H9 (cell line): Measurements from ENCODE around the gene ATP2B2. TPM values are rescaled to one million over a fixed set of nuclear protein-coding genes. Genes with fewer than 3 reads are reported as not detected.
A peak's percentile ranks its signal among the peaks of the same experiment; 100 is the strongest.

Experiments
- DNase-seq: peaks from one replicate; pipeline ENCODE4 v3.0.0-alpha.2; 2017
- H2AFZ ChIP-seq: one replicate; pipeline ENCODE4 v1.6.1; 2013; ENCODE audit warnings: mild to moderate bottlenecking, low read length, control low read depth, moderate library complexity
- H2AK5ac ChIP-seq: 2 replicates; pipeline ENCODE4 v1.6.1; 2013; ENCODE audit warnings: low read length, control low read depth, mixed read lengths; ENCODE audit not compliant: insufficient read length
- H2BK120ac ChIP-seq: one replicate; pipeline ENCODE4 v1.6.1; 2013; ENCODE audit warnings: low read depth, mild to moderate bottlenecking, low read length, control low read depth, inconsistent platforms; ENCODE audit not compliant: poor library complexity, severe bottlenecking
- H2BK12ac ChIP-seq: 2 replicates; pipeline ENCODE4 v1.6.1; 2013; ENCODE audit warnings: low read length, control low read depth, mixed read lengths, low read depth; ENCODE audit not compliant: insufficient read length
- H2BK15ac ChIP-seq: 2 replicates; pipeline ENCODE4 v1.6.1; 2013; ENCODE audit warnings: low read depth, low read length, control low read depth
- H2BK20ac ChIP-seq: one replicate; pipeline ENCODE4 v1.6.1; 2013; ENCODE audit warnings: low read depth, mild to moderate bottlenecking, low read length, control low read depth, inconsistent platforms; ENCODE audit not compliant: poor library complexity, severe bottlenecking
- H2BK5ac ChIP-seq: 2 replicates; pipeline ENCODE4 v1.6.1; 2013; ENCODE audit warnings: low read length, control low read depth, mixed read lengths; ENCODE audit not compliant: insufficient read length
- H3K14ac ChIP-seq: 2 replicates; pipeline ENCODE4 v1.6.1; 2013; ENCODE audit warnings: low read length, control low read depth; ENCODE audit not compliant: insufficient read depth
- H3K18ac ChIP-seq: 2 replicates; pipeline ENCODE4 v1.6.1; 2013; ENCODE audit warnings: low read depth, mild to moderate bottlenecking, mixed read lengths, low read length, control low read depth; ENCODE audit not compliant: insufficient read length
- H3K23ac ChIP-seq: 2 replicates; pipeline ENCODE4 v1.6.1; 2013; ENCODE audit warnings: low read length, control low read depth, mixed read lengths, low read depth; ENCODE audit not compliant: insufficient read length
- H3K23me2 ChIP-seq: 2 replicates; pipeline ENCODE4 v1.6.1; 2013; ENCODE audit warnings: low read depth, mild to moderate bottlenecking, mixed read lengths, low read length, control low read depth; ENCODE audit not compliant: insufficient read length, poor library complexity, severe bottlenecking
- H3K27ac ChIP-seq: 2 replicates; pipeline ENCODE4 v1.5.1; 2013; ENCODE audit warnings: low read length, control low read depth, mixed read lengths, low read depth; ENCODE audit not compliant: insufficient read length
- H3K27me3 ChIP-seq: 2 replicates; pipeline ENCODE4 v1.6.1; 2013; ENCODE audit warnings: low read length, control low read depth, inconsistent platforms; ENCODE audit not compliant: insufficient read depth
- H3K4ac ChIP-seq: 2 replicates; pipeline ENCODE4 v1.6.1; 2013; ENCODE audit warnings: low read depth, mild to moderate bottlenecking, control low read depth, inconsistent platforms, low read length, moderate library complexity
- H3K4me1 ChIP-seq: 2 replicates; pipeline ENCODE4 v1.6.1; 2013; ENCODE audit warnings: low read length, control low read depth, inconsistent platforms; ENCODE audit not compliant: insufficient read depth
- H3K4me2 ChIP-seq: 2 replicates; pipeline ENCODE4 v1.6.1; 2013; ENCODE audit warnings: low read length, control low read depth, mixed read lengths; ENCODE audit not compliant: insufficient read length, insufficient read depth
- H3K56ac ChIP-seq: 2 replicates; pipeline ENCODE4 v1.6.1; 2013; ENCODE audit warnings: low read depth, mild to moderate bottlenecking, mixed read lengths, low read length, control low read depth; ENCODE audit not compliant: insufficient read length
- H3K79me1 ChIP-seq: 2 replicates; pipeline ENCODE4 v1.6.1; 2013; ENCODE audit warnings: low read depth, mild to moderate bottlenecking, moderate library complexity, low read length, control low read depth, inconsistent platforms; ENCODE audit not compliant: insufficient read depth, poor library complexity, severe bottlenecking
- H3K79me2 ChIP-seq: 2 replicates; pipeline ENCODE4 v1.6.1; 2013; ENCODE audit warnings: low read length, control low read depth, inconsistent platforms; ENCODE audit not compliant: insufficient read depth
- H3K9ac ChIP-seq: 2 replicates; pipeline ENCODE4 v1.6.1; 2013; ENCODE audit warnings: low read length, control low read depth, mixed read lengths; ENCODE audit not compliant: insufficient read length; ENCODE audit errors: extremely low read depth
- H3K9me3 ChIP-seq: one replicate; pipeline ENCODE4 v1.6.1; 2013; ENCODE audit warnings: low read depth, low read length, inconsistent platforms; ENCODE audit not compliant: control insufficient read depth
- H3T11ph ChIP-seq: one replicate; pipeline ENCODE4 v1.6.1; 2013; ENCODE audit warnings: mild to moderate bottlenecking, low read length, control low read depth, inconsistent platforms
- H4K20me1 ChIP-seq: one replicate; pipeline ENCODE4 v1.6.1; 2013; ENCODE audit not compliant: control insufficient read depth, insufficient read length, insufficient read depth
- H4K5ac ChIP-seq: 2 replicates; pipeline ENCODE4 v1.6.1; 2013; ENCODE audit warnings: low read depth, mild to moderate bottlenecking, mixed read lengths, low read length, control low read depth; ENCODE audit not compliant: insufficient read length
- H4K8ac ChIP-seq: replicated peaks from 2 replicates; pipeline ENCODE4 v1.6.1; 2013; ENCODE audit warnings: low read length, control low read depth, mixed read lengths, low read depth; ENCODE audit not compliant: insufficient read length
- H4K91ac ChIP-seq: 2 replicates; pipeline ENCODE4 v1.6.1; 2013; ENCODE audit warnings: low read depth, mild to moderate bottlenecking, moderate library complexity, mixed read lengths, low read length, control low read depth; ENCODE audit not compliant: insufficient read length
- H3K27ac Mint-ChIP-seq, 3 experiments: 2 replicates in 2 of 3; 3 replicates in 1 of 3; pipeline ENCODE4 v1.8.0; 2020 to 2021; ENCODE audit warnings: mixed read lengths in 3 of 3, mild to moderate bottlenecking in 1 of 3, moderate library complexity in 1 of 3
- H3K27me3 Mint-ChIP-seq: 2 replicates; pipeline ENCODE4 v1.8.0; 2021; ENCODE audit warnings: low read depth, mild to moderate bottlenecking, moderate library complexity, mixed read lengths
- H3K36me3 Mint-ChIP-seq, 3 experiments: 2 replicates in 2 of 3; 3 replicates in 1 of 3; pipeline ENCODE4 v1.8.0; 2020 to 2021; ENCODE audit warnings: low read depth in 3 of 3, mixed read lengths in 3 of 3; ENCODE audit not compliant: insufficient read depth in 1 of 3
- H3K4me1 Mint-ChIP-seq, 2 experiments: 2 replicates each; pipeline ENCODE4 v1.8.0; 2020; ENCODE audit warnings: mixed read lengths in 2 of 2
- H3K4me3 Mint-ChIP-seq, 2 experiments: 2 replicates in 1 of 2; 3 replicates in 1 of 2; pipeline ENCODE4 v1.8.0; 2020 to 2021; ENCODE audit warnings: mild to moderate bottlenecking in 2 of 2, mixed read lengths in 2 of 2, moderate library complexity in 1 of 2
- H3K9me3 Mint-ChIP-seq, 2 experiments: 2 replicates in 1 of 2; 3 replicates in 1 of 2; pipeline ENCODE4 v1.8.0; 2020; ENCODE audit warnings: mild to moderate bottlenecking in 2 of 2, mixed read lengths in 2 of 2, moderate library complexity in 1 of 2
- CTCF ChIP-seq: fragments of 200-600 bp; sonication (generic); conservative IDR thresholded peaks from 3 replicates; pipeline ENCODE4 v1.8.0; 2021; ENCODE audit warnings: antibody characterized with exemption, mild to moderate bottlenecking
- WGBS: extraction: QIAGEN DNeasy Blood & Tissue Kit; methylation state at CpG from one replicate; pipeline ENCODE4 v1.1.7; 2013; ENCODE audit warnings: missing lambda C conversion rate, low lambda C conversion rate, mixed read lengths; ENCODE audit not compliant: insufficient read length; ENCODE audit errors: extremely low coverage; 5-methylcytosine and 5-hydroxymethylcytosine counted together
- long read RNA-seq: library from polyadenylated mRNA; unstranded; transcript quantifications from one replicate; pipeline ENCODE4 v2.0.0, GENCODE V29; 2020
- total RNA-seq: library from RNA; stranded (reverse); gene quantifications from 2 replicates; pipeline ENCODE4 v1.2.1, GENCODE V29; 2021

The ATP2B2 gene
- 0.22 and 0.33 TPM in 2 replicates for total RNA-seq
- long read RNA-seq = 0 reads

GRCh38 chr3:10505050-10505790 is at the start of gene ATP2B2:
Gene ATP2B2, minus strand, starts transcription at chr3:10505586. Its CDS starts 56,043 bp downstream, at chr3:10449543.
- H3K4me3 Mint-ChIP-seq = peak within 1 kb of the TSS; percentile 56 to 75
- H2AFZ ChIP-seq = no peak within 1 kb of the TSS
- no peak within 1 kb of the TSS for H3K9ac ChIP-seq

More at GRCh38 chr3:10505050-10505790, at the start of gene ATP2B2:
- no peak within 1 kb of the TSS for H4K5ac ChIP-seq
- no peak within 1 kb of the TSS for H2BK120ac ChIP-seq
- Mint-ChIP-seq H3K4me1 (peaks cover 4 to 10% of the 10 kb centered on the region in 2 experiments), H3K27ac (peak within 1 kb of the TSS in 1 of 3 experiments; percentile 55; a peak in 1 of 7 replicates), H3K27me3 (peaks cover 18% of the 10 kb centered on the region), H3K36me3 (no peaks in the 10 kb centered on the region), H3K9me3 (no peaks in the 10 kb centered on the region)
- no peak within 1 kb of the TSS for H3T11ph ChIP-seq
- no peaks in the 10 kb centered on the region for H3K79me1 ChIP-seq
- H4K20me1 ChIP-seq = no peaks in the 10 kb centered on the region
- peak; percentile 61 for DNase-seq
- H3K27me3 ChIP-seq = no peaks in the 10 kb centered on the region
- no peak for TF ChIP-seq CTCF
- H3K79me2 ChIP-seq = no peaks in the 10 kb centered on the region
- H3K23ac ChIP-seq = no peak within 1 kb of the TSS
- H3K14ac ChIP-seq = peak within 1 kb of the TSS; percentile 50; the same call in 1 of the 2 replicates
- WGBS = no CpG with 5 or more reads among the region's 42 CpGs
- no peak within 1 kb of the TSS for H2BK20ac ChIP-seq
- H2BK5ac ChIP-seq = no peak within 1 kb of the TSS
- no peak within 1 kb of the TSS for H3K56ac ChIP-seq
- no peak within 1 kb of the TSS for H2AK5ac ChIP-seq
- no peak within 1 kb of the TSS for H4K8ac ChIP-seq
- no peaks in the 10 kb centered on the region; the same call in 1 of the 2 replicates for H3K4me1 ChIP-seq
- no peak within 1 kb of the TSS for H3K18ac ChIP-seq
- H3K23me2 ChIP-seq = peaks cover 10% of the 10 kb centered on the region
- H3K4ac ChIP-seq = no peak within 1 kb of the TSS
- H3K9me3 ChIP-seq = no peaks in the 10 kb centered on the region
- peak within 1 kb of the TSS; percentile 47 for H3K4me2 ChIP-seq
- H3K27ac ChIP-seq = no peak within 1 kb of the TSS
- H4K91ac ChIP-seq = no peak within 1 kb of the TSS
- no peak within 1 kb of the TSS for H2BK12ac ChIP-seq
- H2BK15ac ChIP-seq = no peak within 1 kb of the TSS
